NCI-H2029 (cell line): ENCODE data around the gene CD207.

Source experiments
- DNase-seq: peaks from one replicate; lab custom pipeline; 2025; lab: John Stamatoyannopoulos, UW

Gene CD207

DNA sequence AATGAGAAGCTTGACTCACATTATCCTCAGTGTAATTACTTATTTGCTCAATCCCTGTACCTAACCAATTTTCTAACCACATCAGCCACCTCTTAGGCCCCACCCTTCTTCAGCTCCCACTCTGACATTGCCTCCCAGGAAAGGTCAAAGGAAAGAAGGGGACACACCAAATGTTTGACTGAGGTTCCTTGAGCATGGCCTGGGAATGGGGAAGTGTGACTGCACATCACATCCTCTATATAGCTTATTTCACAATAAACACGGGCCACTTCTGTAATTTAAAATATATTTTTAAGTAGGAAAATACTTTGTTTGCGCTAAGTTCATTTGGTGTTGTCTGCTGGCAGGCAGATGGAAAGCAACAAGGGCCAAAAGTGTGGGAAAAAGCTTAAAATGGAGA, 42.2 kb downstream of the CD207 start:
- no peak for DNase-seq

DNA sequence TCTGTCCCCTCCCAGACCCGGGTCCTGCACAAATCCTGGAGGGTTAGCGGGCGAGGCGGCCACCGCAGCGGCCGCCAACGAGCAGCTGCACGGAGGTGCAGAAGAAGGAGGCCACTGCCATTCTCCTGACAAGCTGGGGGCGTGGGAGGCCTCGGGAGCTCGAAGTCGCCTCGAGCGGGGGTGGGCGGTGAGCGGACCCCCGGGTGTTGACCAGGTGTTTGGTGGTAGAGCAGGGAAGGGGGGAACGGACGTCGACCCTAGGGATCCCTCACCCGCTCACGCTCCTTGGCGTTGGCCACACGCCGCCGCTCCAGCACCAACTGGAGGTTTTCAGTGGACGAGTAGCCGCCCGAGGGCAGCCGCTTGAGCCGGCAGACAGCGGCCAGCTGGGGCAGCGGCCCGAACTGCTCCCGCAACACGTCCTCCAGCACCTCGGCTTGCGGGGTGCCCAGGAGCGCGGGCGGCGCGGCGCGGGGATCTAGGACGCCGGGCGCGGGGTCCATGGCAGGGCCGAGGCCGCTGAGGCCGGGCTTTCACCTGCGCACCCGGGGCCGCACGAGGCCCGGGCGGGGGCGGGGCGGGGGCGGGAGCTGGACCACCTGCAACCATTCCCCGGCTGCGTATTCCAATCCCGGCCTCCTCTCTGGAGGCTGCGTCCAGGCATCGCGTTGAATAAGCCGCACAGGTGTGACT, 45.3 kb downstream of the CD207 start, which contains the start of gene FIGLA:
Gene FIGLA (minus strand): TSS at position 508 of the 693 bp plus-strand sequence. CDS start 5 bp downstream, at position 503.
- no peak for DNase-seq

DNA sequence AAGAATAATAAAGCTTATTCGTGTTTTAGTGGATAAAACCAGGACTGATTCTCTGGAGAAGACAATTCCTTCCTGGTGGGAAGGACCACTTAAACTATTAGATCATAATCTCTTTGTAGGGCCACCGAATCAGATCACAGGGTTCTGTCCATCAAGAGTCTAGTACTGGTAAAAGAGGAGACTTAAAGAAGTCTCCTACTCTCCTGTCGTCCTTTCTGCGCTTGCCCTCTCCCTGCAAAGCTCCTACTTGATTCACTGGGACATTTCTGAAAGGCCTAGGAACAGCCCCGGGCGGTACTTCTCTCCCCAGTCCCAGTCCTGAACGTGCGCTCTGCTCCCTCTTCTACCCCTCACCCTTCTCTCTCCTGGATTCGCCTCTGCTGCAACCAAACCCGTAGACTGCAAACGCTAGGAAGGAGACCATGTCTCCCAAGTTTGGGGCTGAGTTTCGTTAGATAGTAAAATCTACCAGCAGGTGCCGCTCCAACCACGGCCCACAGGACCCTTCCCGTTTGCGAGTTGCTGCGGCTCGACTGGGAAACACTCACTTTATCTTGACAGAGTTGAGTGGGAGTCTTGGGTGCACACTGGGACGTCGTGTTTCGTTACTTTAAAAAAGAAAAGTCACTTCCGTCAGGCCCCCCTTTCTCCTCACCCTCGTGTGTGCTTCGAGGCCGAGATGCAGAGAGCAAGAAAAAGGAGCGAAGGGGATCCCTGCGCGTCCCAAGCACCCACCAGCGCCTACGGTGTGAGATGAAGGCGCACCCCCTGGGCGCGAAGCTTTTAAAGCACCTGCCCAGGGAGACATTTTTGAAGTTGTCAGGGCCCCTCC, 46.1 kb downstream of the CD207 start:
- DNase-seq, result peak; percentile 54

DNA sequence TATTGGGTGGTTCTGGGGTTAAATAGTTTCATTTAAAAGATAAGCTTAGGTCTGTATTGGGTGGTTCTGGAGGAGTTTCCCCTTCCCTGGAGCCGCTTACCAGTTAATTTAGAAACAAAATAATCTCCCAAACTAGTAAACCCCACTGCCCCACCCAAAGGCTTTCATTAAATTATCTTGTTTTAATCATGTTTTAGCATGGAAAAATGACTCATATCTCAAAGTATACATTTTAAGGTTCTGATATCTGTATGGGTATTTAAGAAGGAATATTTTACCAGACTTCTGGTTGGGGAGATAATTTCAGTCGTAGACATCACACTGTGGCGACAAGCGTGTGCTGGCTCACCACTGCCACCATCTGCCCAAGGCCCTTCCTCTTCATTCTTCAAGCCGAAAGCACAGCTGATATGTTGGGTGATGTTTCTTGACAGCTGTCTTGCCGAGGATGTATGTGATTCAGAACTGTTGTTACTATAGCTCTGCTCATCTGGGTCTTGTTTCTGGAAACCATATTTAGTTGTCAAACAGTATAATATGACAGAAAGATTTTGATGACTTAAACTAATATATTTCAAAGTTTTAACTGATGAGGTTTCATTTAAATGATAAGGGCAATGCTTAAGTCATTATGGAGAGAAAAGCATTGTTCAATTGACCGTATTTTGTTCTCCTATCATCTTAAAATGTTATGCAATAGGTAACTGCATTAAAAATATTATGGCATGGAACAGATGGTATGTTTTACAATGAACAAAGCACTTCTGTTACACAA, 50.3 kb downstream of the CD207 start:
- peak; percentile 19 for DNase-seq

DNA sequence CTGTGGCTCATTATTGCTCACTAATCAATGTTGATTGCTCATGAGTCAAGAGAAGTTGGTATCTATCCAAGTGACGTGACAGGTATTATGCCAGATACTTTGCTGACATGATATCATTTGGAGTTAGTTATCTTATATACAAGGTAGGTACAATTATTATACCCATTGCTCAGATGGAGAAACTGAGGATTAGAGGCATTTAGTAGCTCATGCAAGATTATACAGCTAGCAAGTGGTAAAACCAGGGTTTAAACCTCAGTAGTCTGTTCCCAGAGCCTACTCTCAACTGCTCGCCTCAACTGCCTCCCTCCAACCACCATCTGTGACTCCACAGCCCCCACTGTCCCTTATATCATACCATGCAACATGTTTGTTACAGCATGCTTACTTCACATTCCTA, 51.3 kb downstream of the CD207 start:
- DNase-seq, result no peak
